A549 (cell line): Measurements from ENCODE around the gene INSIG1. TPM values are rescaled to one million over a fixed set of nuclear protein-coding genes. Genes with fewer than 3 reads are reported as not detected.
A peak's percentile ranks its signal among the peaks of the same experiment; 100 is the strongest.

ENCODE experiments used
- ATAC-seq, 2 experiments: fragments of 200-7000 bp in 1 of 2; fragments of >200 bp in 1 of 2; cut with Nextera tagmentation in 1 of 2; cut with Tn5 transposase in 1 of 2; 3 replicates each; pipeline versions ENCODE4 v1.8.0 to v1.9.1; 2018 to 2020; ENCODE audit warnings: mild to moderate bottlenecking in 1 of 2, moderate library complexity in 1 of 2
- CTCF ChIA-PET: fragments of 300-600 bp; sonication (Branson Sonifier 250); formaldehyde crosslinking; extraction: SDS; loops from one replicate; lab custom pipeline; 2021; ENCODE audit warnings: antibody characterized with exemption, inconsistent platforms; lab: Yijun Ruan, JAX
- POLR2A ChIA-PET: fragments of 350-600 bp; formaldehyde crosslinking; extraction: SDS; loops from one replicate; lab custom pipeline; 2021; ENCODE audit warnings: antibody characterized with exemption, inconsistent platforms; lab: Yijun Ruan, JAX
- DNase-seq, 2 experiments: peaks; one replicate each; pipeline versions ENCODE4 v3.0.0 to v3.0.0-alpha.2; 2011 to 2016; ENCODE audit warnings: low read depth in 1 of 2, low spot score in 1 of 2
- FAIRE-seq: peaks from 2 replicates; lab custom pipeline; 2011; peaks lifted over from hg19 to GRCh38; lab: Jason Lieb, UNC
- H3K27ac ChIP-seq, 2 experiments: fragments of >200 bp; sonication (Bioruptor Twin); formaldehyde crosslinking; 3 replicates each; pipeline ENCODE4 v1.5.1; 2016 to 2017
- H3K4me1 ChIP-seq: fragments of >200 bp; sonication (Bioruptor Twin); formaldehyde crosslinking; 3 replicates; pipeline ENCODE4 v1.6.1; 2016
- H3K4me2 ChIP-seq: fragments of >200 bp; sonication (Bioruptor Twin); formaldehyde crosslinking; 3 replicates; pipeline ENCODE4 v1.6.1; 2016
- H3K4me3 ChIP-seq: fragments of >200 bp; sonication (Bioruptor Twin); formaldehyde crosslinking; 3 replicates; pipeline ENCODE4 v1.5.1; 2016
- H3K9me3 ChIP-seq: fragments of >200 bp; sonication (Bioruptor Twin); formaldehyde crosslinking; 3 replicates; pipeline ENCODE4 v1.6.1; 2016
- CBX2 ChIP-seq: fragments of 200-600 bp; sonication (generic); IDR thresholded peaks from 2 replicates; pipeline ENCODE4 v1.6.1; 2016; ENCODE audit warnings: low read depth, mild to moderate bottlenecking, borderline replicate concordance
- ELK1 ChIP-seq: fragments of 150-350 bp; IDR thresholded peaks from 2 replicates; pipeline ENCODE4 v1.6.1; 2014; ENCODE audit warnings: low read depth, mild to moderate bottlenecking, low read length
- FOSB ChIP-seq: fragments of 250-450 bp; sonication (Bioruptor Pico); IDR thresholded peaks from 2 replicates; pipeline ENCODE4 v1.5.0; 2020; ENCODE audit warnings: mild to moderate bottlenecking, moderate library complexity
- FOSL2 ChIP-seq, 2 experiments: fragments of 450-650 bp in 1 of 2; fragments of >200 bp in 1 of 2; sonication (Bioruptor Twin) in 1 of 2; formaldehyde crosslinking; IDR thresholded peaks; 2 replicates each; pipeline versions ENCODE4 v1.5.0 to v1.6.1; 2016 to 2020; ENCODE audit warnings: mild to moderate bottlenecking in 1 of 2, moderate library complexity in 1 of 2
- FOXS1 ChIP-seq: fragments of 250-450 bp; sonication (Bioruptor Pico); IDR thresholded peaks from 2 replicates; pipeline ENCODE4 v1.5.0; 2020; ENCODE audit warnings: mild to moderate bottlenecking, moderate library complexity
- HDAC2 ChIP-seq: fragments of 200-600 bp; sonication (generic); IDR thresholded peaks from 2 replicates; pipeline ENCODE4 v1.6.1; 2016
- HMGXB4 ChIP-seq: fragments of 250-450 bp; sonication (Bioruptor Pico); IDR thresholded peaks from 2 replicates; pipeline ENCODE4 v1.5.0; 2021; ENCODE audit warnings: mild to moderate bottlenecking, moderate library complexity, borderline replicate concordance
- JUN ChIP-seq, 2 experiments: fragments of >200 bp; sonication (Bioruptor Twin); formaldehyde crosslinking; IDR thresholded peaks; 2 replicates in 1 of 2; 3 replicates in 1 of 2; pipeline ENCODE4 v1.6.1; 2016 to 2017
- KDM1A ChIP-seq: fragments of 200-600 bp; sonication (generic); IDR thresholded peaks from 2 replicates; pipeline ENCODE4 v1.6.1; 2016; ENCODE audit warnings: low read depth, mild to moderate bottlenecking
- KDM5A ChIP-seq: fragments of 200-600 bp; sonication (generic); IDR thresholded peaks from 2 replicates; pipeline ENCODE4 v1.6.1; 2016; ENCODE audit warnings: antibody characterized with exemption, mild to moderate bottlenecking
- NPAS2 ChIP-seq: fragments of 250-450 bp; sonication (Bioruptor Pico); IDR thresholded peaks from 2 replicates; pipeline ENCODE4 v1.8.0; 2022; ENCODE audit warnings: mild to moderate bottlenecking, moderate library complexity, borderline replicate concordance
- PHF8 ChIP-seq: fragments of 200-600 bp; sonication (generic); IDR thresholded peaks from 2 replicates; pipeline ENCODE4 v1.6.1; 2016; ENCODE audit warnings: low read depth, mild to moderate bottlenecking, antibody characterized with exemption, moderate library complexity, borderline replicate concordance
- POLR2A ChIP-seq: IDR thresholded peaks from 2 replicates; pipeline ENCODE4 v1.6.1; 2012; ENCODE audit warnings: mild to moderate bottlenecking, low read length
- POLR2AphosphoS2 ChIP-seq: conservative IDR thresholded peaks from 2 replicates; pipeline ENCODE4 v1.6.1; 2012; ENCODE audit warnings: low read length, improper control_type of control experiment, inconsistent platforms
- RARB ChIP-seq: fragments of 250-450 bp; sonication (Bioruptor Pico); IDR thresholded peaks from 2 replicates; pipeline ENCODE4 v1.8.0; 2021; ENCODE audit warnings: mild to moderate bottlenecking, moderate library complexity
- RCOR1 ChIP-seq: fragments of 150-350 bp; IDR thresholded peaks from 2 replicates; pipeline ENCODE4 v1.6.1; 2014; ENCODE audit warnings: antibody characterized with exemption, low read length, low read depth
- RFX5 ChIP-seq: fragments of 450-650 bp; IDR thresholded peaks from 2 replicates; pipeline ENCODE4 v1.7.1; 2014; ENCODE audit warnings: antibody characterized with exemption, mild to moderate bottlenecking, moderate library complexity
- SMC3 ChIP-seq: fragments of >200 bp; sonication (Bioruptor Twin); formaldehyde crosslinking; IDR thresholded peaks from 3 replicates; pipeline ENCODE4 v1.6.1; 2018; ENCODE audit warnings: inconsistent platforms
- SREBF2 ChIP-seq: fragments of 450-650 bp; IDR thresholded peaks from 2 replicates; pipeline ENCODE4 v1.6.1; 2014; ENCODE audit warnings: mild to moderate bottlenecking, moderate library complexity
- TP53 ChIP-seq: fragments of 250-450 bp; sonication (Bioruptor Pico); IDR thresholded peaks from 2 replicates; pipeline ENCODE4 v1.5.0; 2021; ENCODE audit warnings: mild to moderate bottlenecking, moderate library complexity
- USF2 ChIP-seq: fragments of 450-650 bp; IDR thresholded peaks from 2 replicates; pipeline ENCODE4 v1.6.1; 2014; ENCODE audit warnings: antibody characterized with exemption
- ZFP36 ChIP-seq: fragments of 450-650 bp; IDR thresholded peaks from 2 replicates; pipeline ENCODE4 v1.6.1; 2014; ENCODE audit warnings: borderline replicate concordance; ENCODE audit not compliant: partially characterized antibody
- WGBS: methylation state at CpG from one replicate; pipeline ENCODE4 v1.1.6; 2017; ENCODE audit errors: missing lambda C conversion rate; 5-methylcytosine and 5-hydroxymethylcytosine counted together
- polyA plus RNA-seq, 4 experiments: library from polyadenylated mRNA; depleted of rRNA in 3 of 4; stranded (reverse); fragments of >200 nt; fragmentation: RNase III in 1 of 4; extraction: RNeasy Plus Mini Kit Qiagen cat#74134 plus additional on column Dnase treatment in 1 of 4; gene quantifications; 2 replicates in 3 of 4; 3 replicates in 1 of 4; pipeline ENCODE4 v1.2.3, GENCODE V29; 2011 to 2017
- TF ChIP-seq, protein P1 (sequence below): IDR thresholded peaks from 2 replicates; pipeline ENCODE4 v1.6.1; 2012
- TF ChIP-seq, protein P2 (sequence below): IDR thresholded peaks from 2 replicates; pipeline ENCODE4 v1.6.1; 2012; ENCODE audit warnings: low read depth, borderline replicate concordance

Gene INSIG1
- polyA plus RNA-seq, 2 of the 4 experiments (the other 2 are of a cell fraction): 19.7 to 33.4 TPM

DNA sequence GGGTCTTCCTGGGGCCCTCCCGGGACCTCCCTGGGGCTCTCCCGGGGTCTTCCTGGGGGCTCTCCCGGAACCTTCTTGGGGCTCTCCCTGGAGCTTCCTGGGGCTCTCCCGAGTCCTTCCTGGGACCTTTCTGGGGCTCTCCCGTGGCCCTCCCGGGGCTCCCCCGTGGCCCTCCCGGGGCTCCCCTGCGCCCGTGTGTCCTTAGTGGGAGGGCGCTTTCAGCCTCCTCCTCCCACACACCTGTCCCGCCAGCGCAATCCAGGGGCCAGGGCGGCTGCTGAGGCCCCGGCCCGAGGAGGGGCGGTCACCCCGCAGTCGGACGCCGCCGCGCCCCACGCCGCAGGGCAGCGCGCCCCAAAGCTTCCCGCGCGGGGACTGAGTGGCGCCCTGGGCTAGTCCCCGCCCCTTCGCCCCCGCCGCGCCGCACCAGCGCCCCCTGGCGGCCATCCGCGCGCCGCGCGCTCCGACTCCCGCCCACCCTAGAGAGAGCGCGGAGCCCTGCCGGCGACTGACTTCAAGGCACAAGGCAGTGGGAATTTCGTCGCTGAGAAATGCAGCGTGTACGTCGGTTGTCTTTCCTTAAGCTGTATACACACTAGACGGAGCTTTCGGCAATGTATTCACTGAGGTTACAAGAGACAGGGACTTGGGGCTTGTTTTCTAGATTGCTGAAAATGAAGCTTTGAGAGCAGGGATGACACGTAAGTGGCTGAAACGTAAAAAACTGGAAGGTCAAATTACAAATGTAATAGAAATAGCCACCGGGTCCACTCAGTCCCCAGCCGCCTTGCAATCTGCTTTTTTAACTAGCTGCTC, 47.1 kb downstream of the INSIG1 start (continued):
- TF ChIP-seq HMGXB4 (CRISPR knock-in tag) (no peak), RCOR1 (no peak), JUN (IDR thresholded peaks at IDR 0.05) (no peak), PHF8 (no peak), ELK1 (no peak), POLR2A (no peak), TP53 (CRISPR knock-in tag) (no peak)

- no peaks in the 10 kb centered on the region for H3K4me1 ChIP-seq
- no peaks in the 10 kb centered on the region for H3K9me3 ChIP-seq
- H3K4me2 ChIP-seq: peak overlapping the region; percentile 100
- DNase-seq (no peak), ATAC-seq (peak; percentile 6 to 47; a peak in 5 of 6 replicates), FAIRE-seq (no peak)
- no peak overlapping the region for H3K27ac ChIP-seq
- ChIA-PET POLR2A (no interaction called here), CTCF (interaction anchor here (0.6 to 4.8 kb wide), 74 partner anchors 9 to 1449 kb away, joined by 3 to 68 read pairs (median 5); partner anchors contain the start of gene HTR5A)
- TF ChIP-seq HDAC2 (no peak), ZFP36 (no peak), KDM5A (no peak), FOSB (CRISPR knock-in tag) (no peak), NPAS2 (CRISPR knock-in tag) (no peak), SREBF2 (no peak), SMC3 (no peak), CBX2 (no peak), RFX5 (no peak), POLR2AphosphoS2 (no peak), ELK1 (no peak), RARB (CRISPR knock-in tag) (no peak), USF2 (no peak), FOSL2 (IDR thresholded peaks at IDR 0.05) (no peak), FOSL2 (CRISPR knock-in tag; IDR thresholded peaks at IDR 0.05) (no peak), FOXS1 (CRISPR knock-in tag) (no peak), KDM1A (no peak), RCOR1 (no peak)
- TF ChIP-seq, protein P1, sequence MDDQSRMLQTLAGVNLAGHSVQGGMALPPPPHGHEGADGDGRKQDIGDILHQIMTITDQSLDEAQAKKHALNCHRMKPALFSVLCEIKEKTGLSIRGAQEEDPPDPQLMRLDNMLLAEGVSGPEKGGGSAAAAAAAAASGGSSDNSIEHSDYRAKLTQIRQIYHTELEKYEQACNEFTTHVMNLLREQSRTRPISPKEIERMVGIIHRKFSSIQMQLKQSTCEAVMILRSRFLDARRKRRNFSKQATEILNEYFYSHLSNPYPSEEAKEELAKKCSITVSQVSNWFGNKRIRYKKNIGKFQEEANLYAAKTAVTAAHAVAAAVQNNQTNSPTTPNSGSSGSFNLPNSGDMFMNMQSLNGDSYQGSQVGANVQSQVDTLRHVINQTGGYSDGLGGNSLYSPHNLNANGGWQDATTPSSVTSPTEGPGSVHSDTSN: no peak
- TF ChIP-seq, protein P2, sequence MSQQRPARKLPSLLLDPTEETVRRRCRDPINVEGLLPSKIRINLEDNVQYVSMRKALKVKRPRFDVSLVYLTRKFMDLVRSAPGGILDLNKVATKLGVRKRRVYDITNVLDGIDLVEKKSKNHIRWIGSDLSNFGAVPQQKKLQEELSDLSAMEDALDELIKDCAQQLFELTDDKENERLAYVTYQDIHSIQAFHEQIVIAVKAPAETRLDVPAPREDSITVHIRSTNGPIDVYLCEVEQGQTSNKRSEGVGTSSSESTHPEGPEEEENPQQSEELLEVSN: no peak
- 29% methylated on average over 2 of the region's 2 CpGs for whole genome bisulfite sequencing
- no peak overlapping the region for H3K4me3 ChIP-seq
These were observed 47.8 kb downstream of the INSIG1 start for GRCh38 chr7:155345490-155345889.
